ENCODE results near the gene EFHC2. TPM values are rescaled to one million over a fixed set of nuclear protein-coding genes. Genes with fewer than 3 reads are reported as not detected.
A peak's percentile ranks its signal among the peaks of the same experiment; 100 is the strongest.

EFHC2 gene
- total RNA-seq, 1 donor from 2014 or later = not detected

DNA sequence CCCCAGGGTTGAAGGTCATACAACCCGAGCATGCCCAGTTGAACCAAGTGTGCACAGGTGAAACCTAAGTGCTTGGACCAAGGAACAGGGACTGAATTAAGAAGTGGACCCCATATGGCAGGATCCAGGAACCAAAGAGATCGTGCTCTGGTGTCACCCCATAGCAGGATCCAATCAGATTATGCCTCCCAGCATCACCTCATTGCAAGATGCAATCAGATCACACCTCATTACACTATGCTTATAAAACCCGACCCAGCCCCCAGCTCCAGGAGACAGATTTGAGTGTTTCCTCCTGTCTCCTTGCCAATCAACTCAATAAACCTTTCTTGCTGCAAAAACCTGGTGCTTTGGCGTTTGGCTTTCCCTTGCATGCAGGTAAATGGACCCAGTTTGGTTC, 37.6 kb downstream of the EFHC2 start:
- DNase-seq (ENCODE audit: low read depth) (no peak), FAIRE-seq (no peak)
- no peaks in the 10 kb centered on the region for H3K4me1 ChIP-seq (ENCODE audit: insufficient read depth, low read length)
- Mint-ChIP-seq H3K4me3 (ENCODE audit: unreplicated experiment) (no peak overlapping the region), H3K36me3 (ENCODE audit: low read depth, unreplicated experiment) (peaks cover 1% of the 10 kb centered on the region), H3K27ac (ENCODE audit: unreplicated experiment) (no peak overlapping the region), H3K4me1 (ENCODE audit: low read depth, unreplicated experiment) (no peaks in the 10 kb centered on the region), H3K9me3 (ENCODE audit: unreplicated experiment) (no peaks in the 10 kb centered on the region), H3K27me3 (ENCODE audit: low read depth, unreplicated experiment) (no peaks in the 10 kb centered on the region)
- no peaks in the 10 kb centered on the region for H3K79me2 ChIP-seq (ENCODE audit: insufficient read depth, low read length)
- no peak overlapping the region for H3K27ac ChIP-seq (ENCODE audit: low read depth, low read length)
- H3K9ac ChIP-seq (ENCODE audit: low read length) = no peak overlapping the region
- H2AFZ ChIP-seq (ENCODE audit: low read depth, low read length) = no peak overlapping the region
- H3K4me2 ChIP-seq (ENCODE audit: low read length) = no peak overlapping the region
- H3K4me3 ChIP-seq (ENCODE audit: insufficient read depth, low read depth, low read length) = no peak overlapping the region
- H3K36me3 ChIP-seq (ENCODE audit: insufficient read depth, low read length) = no peaks in the 10 kb centered on the region
- no peaks in the 10 kb centered on the region for H4K20me1 ChIP-seq (ENCODE audit: insufficient read depth, low read length)
- TF ChIP-seq, protein P1, sequence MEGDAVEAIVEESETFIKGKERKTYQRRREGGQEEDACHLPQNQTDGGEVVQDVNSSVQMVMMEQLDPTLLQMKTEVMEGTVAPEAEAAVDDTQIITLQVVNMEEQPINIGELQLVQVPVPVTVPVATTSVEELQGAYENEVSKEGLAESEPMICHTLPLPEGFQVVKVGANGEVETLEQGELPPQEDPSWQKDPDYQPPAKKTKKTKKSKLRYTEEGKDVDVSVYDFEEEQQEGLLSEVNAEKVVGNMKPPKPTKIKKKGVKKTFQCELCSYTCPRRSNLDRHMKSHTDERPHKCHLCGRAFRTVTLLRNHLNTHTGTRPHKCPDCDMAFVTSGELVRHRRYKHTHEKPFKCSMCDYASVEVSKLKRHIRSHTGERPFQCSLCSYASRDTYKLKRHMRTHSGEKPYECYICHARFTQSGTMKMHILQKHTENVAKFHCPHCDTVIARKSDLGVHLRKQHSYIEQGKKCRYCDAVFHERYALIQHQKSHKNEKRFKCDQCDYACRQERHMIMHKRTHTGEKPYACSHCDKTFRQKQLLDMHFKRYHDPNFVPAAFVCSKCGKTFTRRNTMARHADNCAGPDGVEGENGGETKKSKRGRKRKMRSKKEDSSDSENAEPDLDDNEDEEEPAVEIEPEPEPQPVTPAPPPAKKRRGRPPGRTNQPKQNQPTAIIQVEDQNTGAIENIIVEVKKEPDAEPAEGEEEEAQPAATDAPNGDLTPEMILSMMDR (IDR thresholded peaks at IDR 0.05; ENCODE audit: insufficient read depth, low read depth, low read length) = no peak
- no peaks in the 10 kb centered on the region for H3K9me3 ChIP-seq (ENCODE audit: insufficient read depth, low read depth, low read length)
- no peaks in the 10 kb centered on the region for H3K27me3 ChIP-seq (ENCODE audit: insufficient read depth, low read length)

DNA sequence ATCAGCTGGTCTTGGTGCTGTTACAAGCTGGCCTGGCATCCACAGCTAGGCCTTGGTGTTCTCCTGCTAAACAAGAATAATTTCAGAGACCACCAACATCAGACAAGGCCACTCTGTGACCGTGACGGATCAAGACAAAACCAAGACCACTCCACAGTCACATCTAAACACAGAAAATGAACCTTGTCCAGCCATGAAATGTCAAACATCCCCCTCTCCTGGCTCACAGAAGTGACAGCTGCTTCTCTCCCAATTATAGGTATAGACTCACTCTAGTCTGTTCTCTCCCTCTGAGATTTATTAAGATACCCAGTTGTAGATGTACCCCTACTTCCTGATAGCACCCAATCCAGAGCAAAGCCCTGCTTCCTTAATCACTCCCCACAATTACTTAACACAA, 40.4 kb downstream of the EFHC2 start:
- no peaks in the 10 kb centered on the region for H3K36me3 Mint-ChIP-seq (ENCODE audit: low read depth, unreplicated experiment)
- no peak for DNase-seq (ENCODE audit: low read depth)
- no peaks in the 10 kb centered on the region for H3K79me2 ChIP-seq (ENCODE audit: insufficient read depth, low read length)
- no peak for TF ChIP-seq EZH2 (IDR thresholded peaks at IDR 0.05; ENCODE audit: insufficient read depth, low read length)
- no peaks in the 10 kb centered on the region for H3K9me3 ChIP-seq (ENCODE audit: insufficient read depth, low read depth, low read length)
- H3K4me1 ChIP-seq (ENCODE audit: insufficient read depth, low read length) = no peaks in the 10 kb centered on the region
- no peaks in the 10 kb centered on the region for H3K27me3 ChIP-seq (ENCODE audit: insufficient read depth, low read length)
- H3K27ac Mint-ChIP-seq (ENCODE audit: unreplicated experiment) = no peak overlapping the region
- no peak overlapping the region for H3K27ac ChIP-seq (ENCODE audit: low read depth, low read length)
- no peak overlapping the region for H2AFZ ChIP-seq (ENCODE audit: low read depth, low read length)
- H3K27me3 Mint-ChIP-seq (ENCODE audit: low read depth, unreplicated experiment) = no peaks in the 10 kb centered on the region
- no peak overlapping the region for H3K9ac ChIP-seq (ENCODE audit: low read length)
- H3K36me3 ChIP-seq (ENCODE audit: insufficient read depth, low read length) = no peaks in the 10 kb centered on the region
- H3K4me1 Mint-ChIP-seq (ENCODE audit: low read depth, unreplicated experiment) = peaks cover 1% of the 10 kb centered on the region
- no peak for FAIRE-seq
- no peak overlapping the region for H3K4me3 ChIP-seq (ENCODE audit: insufficient read depth, low read depth, low read length)
- H3K4me3 Mint-ChIP-seq (ENCODE audit: unreplicated experiment) = no peak overlapping the region
- no peak overlapping the region for H3K4me2 ChIP-seq (ENCODE audit: low read length)
- no peaks in the 10 kb centered on the region for H4K20me1 ChIP-seq (ENCODE audit: insufficient read depth, low read length)
- H3K9me3 Mint-ChIP-seq (ENCODE audit: unreplicated experiment) = no peaks in the 10 kb centered on the region

DNA sequence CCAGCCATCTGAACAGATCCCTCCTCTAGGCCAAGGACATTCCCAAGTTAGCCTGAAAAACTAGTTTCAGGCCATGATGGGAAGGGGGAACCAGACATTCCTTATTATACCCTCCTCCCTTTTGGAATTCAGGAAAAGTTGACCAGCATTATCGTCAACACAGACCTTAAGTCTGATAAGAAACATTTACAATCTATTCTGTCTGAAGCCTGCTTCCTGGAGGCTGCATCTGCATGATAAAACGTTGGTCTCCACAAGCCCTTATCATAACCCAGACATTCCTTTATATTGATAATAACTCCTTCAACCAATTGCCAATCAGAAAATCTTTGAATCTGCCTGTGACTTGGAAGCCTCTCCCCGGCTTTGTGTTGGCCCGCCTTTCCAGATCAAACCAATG, 44.3 kb downstream of the EFHC2 start:
- Histone ChIP-seq H3K4me2 (ENCODE audit: low read length) (no peak overlapping the region), H3K4me3 (ENCODE audit: insufficient read depth, low read depth, low read length) (no peak overlapping the region), H3K9ac (ENCODE audit: low read length) (no peak overlapping the region), H3K4me1 (ENCODE audit: insufficient read depth, low read length) (no peaks in the 10 kb centered on the region), H3K9me3 (ENCODE audit: insufficient read depth, low read depth, low read length) (no peaks in the 10 kb centered on the region), H3K36me3 (ENCODE audit: insufficient read depth, low read length) (no peaks in the 10 kb centered on the region), H2AFZ (ENCODE audit: low read depth, low read length) (no peak overlapping the region), H3K79me2 (ENCODE audit: insufficient read depth, low read length) (no peaks in the 10 kb centered on the region), H3K27ac (ENCODE audit: low read depth, low read length) (no peak overlapping the region), H4K20me1 (ENCODE audit: insufficient read depth, low read length) (no peaks in the 10 kb centered on the region), H3K27me3 (ENCODE audit: insufficient read depth, low read length) (no peaks in the 10 kb centered on the region)
- H3K27ac Mint-ChIP-seq (ENCODE audit: unreplicated experiment) = no peak overlapping the region
- H3K4me3 Mint-ChIP-seq (ENCODE audit: unreplicated experiment) = no peak overlapping the region
- no peaks in the 10 kb centered on the region for H3K9me3 Mint-ChIP-seq (ENCODE audit: unreplicated experiment)
- no peaks in the 10 kb centered on the region for H3K36me3 Mint-ChIP-seq (ENCODE audit: low read depth, unreplicated experiment)
- peaks cover 5% of the 10 kb centered on the region for H3K27me3 Mint-ChIP-seq (ENCODE audit: low read depth, unreplicated experiment)
- DNase-seq (ENCODE audit: low read depth) (peak; percentile 29), FAIRE-seq (no peak)
- TF ChIP-seq, protein P1 (IDR thresholded peaks at IDR 0.05; ENCODE audit: insufficient read depth, low read depth, low read length) = no peak
- no peak for TF ChIP-seq EZH2 (IDR thresholded peaks at IDR 0.05; ENCODE audit: insufficient read depth, low read length)
- H3K4me1 Mint-ChIP-seq (ENCODE audit: low read depth, unreplicated experiment) = peaks cover 1% of the 10 kb centered on the region

All from astrocyte (in vitro differentiated cells and primary cell).